D721Med (cell line): Measurements from ENCODE around the gene ECE2.

ENCODE experiments used
- DNase-seq: peaks from one replicate; pipeline ENCODE4 v3.0.0; 2011; ENCODE audit warnings: low spot score; ENCODE audit not compliant: insufficient read length
- FAIRE-seq: peaks from 2 replicates; lab custom pipeline; 2011; peaks lifted over from hg19 to GRCh38; lab: Jason Lieb, UNC
- TF ChIP-seq, protein P1 (sequence below): IDR thresholded peaks from 2 replicates; pipeline ENCODE4 v1.5.1; 2012; ENCODE audit warnings: mild to moderate bottlenecking, control low read depth; ENCODE audit not compliant: insufficient read depth; ENCODE audit errors: missing control alignments

Gene ECE2

DNA sequence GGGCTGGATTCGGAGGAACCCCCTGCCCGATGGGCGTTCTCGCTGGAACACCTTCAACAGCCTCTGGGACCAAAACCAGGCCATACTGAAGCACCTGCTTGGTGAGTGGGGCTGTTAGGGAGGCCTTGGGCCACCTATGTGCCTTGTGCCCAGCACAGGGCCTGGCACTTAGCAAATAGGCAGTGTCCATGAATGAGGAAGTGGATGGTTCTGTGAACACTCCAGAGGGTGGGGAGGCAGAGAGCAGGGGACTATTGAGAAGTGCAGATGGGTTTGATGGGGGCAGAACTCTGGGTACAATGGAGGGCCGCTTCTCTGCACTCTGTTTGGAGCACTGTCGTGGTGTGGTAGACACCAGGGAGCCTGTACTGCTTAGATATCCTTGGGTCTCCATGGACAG is 1.5 kb downstream of the ECE2 start:
- no peak for FAIRE-seq
- no peak for DNase-seq
- TF ChIP-seq, protein P1, sequence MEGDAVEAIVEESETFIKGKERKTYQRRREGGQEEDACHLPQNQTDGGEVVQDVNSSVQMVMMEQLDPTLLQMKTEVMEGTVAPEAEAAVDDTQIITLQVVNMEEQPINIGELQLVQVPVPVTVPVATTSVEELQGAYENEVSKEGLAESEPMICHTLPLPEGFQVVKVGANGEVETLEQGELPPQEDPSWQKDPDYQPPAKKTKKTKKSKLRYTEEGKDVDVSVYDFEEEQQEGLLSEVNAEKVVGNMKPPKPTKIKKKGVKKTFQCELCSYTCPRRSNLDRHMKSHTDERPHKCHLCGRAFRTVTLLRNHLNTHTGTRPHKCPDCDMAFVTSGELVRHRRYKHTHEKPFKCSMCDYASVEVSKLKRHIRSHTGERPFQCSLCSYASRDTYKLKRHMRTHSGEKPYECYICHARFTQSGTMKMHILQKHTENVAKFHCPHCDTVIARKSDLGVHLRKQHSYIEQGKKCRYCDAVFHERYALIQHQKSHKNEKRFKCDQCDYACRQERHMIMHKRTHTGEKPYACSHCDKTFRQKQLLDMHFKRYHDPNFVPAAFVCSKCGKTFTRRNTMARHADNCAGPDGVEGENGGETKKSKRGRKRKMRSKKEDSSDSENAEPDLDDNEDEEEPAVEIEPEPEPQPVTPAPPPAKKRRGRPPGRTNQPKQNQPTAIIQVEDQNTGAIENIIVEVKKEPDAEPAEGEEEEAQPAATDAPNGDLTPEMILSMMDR, result no peak

DNA sequence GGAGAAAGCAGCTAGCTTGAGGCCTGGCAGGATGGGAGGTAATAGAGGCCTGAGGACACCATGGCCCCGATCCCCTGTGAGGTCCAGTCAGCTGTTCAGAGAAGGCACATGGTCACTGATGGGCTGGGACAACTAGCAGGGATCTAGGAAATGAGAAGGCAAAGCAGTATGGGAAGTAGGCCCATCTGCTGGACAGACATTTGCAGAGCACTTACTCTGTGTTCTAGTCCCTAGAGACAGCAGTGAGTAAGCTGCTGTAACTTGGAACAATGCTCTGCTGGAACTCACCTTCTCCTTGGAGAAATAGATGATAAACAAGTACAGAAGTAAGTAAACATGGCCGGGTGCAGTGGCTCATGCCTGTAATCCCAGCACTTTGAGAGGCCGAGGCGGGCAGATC is 7.1 kb downstream of the ECE2 start:
- no peak for DNase-seq
- FAIRE-seq, result no peak
- TF ChIP-seq, protein P1, result no peak

DNA sequence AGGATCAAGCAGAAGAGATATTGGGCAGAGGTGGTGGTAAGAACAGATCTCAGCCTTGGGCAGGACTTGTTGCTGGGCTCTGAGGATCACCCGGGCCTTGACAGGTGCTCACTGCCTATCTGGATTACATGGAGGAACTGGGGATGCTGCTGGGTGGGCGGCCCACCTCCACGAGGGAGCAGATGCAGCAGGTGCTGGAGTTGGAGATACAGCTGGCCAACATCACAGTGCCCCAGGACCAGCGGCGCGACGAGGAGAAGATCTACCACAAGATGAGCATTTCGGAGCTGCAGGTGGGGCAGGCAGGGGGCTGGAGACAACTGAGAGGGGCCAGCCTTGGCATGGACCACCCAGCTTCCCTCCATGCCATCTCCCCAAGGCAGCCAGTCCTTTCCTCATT is 7.9 kb downstream of the ECE2 start:
- TF ChIP-seq, protein P1, result no peak
- FAIRE-seq (no peak), DNase-seq (no peak)

DNA sequence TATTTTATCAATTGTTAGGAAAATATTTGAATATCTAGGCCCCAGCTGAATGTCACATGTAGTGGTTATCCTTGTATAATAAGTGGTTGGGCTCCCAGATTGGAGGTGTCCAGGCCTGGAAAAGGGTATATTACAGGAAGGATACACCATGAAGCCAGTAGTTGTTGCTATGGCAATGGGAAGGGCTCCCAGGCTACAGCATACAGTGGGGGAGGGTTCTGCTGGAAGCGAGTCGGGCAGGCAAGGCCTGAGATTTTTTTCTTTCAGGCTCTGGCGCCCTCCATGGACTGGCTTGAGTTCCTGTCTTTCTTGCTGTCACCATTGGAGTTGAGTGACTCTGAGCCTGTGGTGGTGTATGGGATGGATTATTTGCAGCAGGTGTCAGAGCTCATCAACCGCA is 8.9 kb downstream of the ECE2 start:
- DNase-seq (peak; percentile 91), FAIRE-seq (no peak)
- TF ChIP-seq, protein P1, result peak; percentile 72

DNA sequence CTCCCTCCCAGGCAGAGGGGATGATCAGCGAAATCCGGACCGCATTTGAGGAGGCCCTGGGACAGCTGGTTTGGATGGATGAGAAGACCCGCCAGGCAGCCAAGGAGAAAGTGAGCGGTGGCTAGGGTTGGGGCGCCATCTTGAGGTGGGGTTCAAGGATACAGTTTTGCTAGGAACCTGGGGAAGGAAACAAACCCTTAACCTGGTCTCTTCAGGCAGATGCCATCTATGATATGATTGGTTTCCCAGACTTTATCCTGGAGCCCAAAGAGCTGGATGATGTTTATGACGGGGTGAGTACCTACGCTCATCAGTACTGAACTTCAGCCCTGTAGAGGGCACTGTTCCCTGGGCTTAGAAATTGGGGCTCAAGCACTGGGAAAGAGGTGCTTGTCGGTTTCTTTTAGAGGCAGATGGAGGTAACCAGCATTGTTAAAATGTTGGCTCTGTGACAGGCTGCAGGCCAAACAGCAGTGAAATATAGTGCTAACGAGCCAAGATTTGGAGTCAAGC is 13.7 kb downstream of the ECE2 start:
- FAIRE-seq, result no peak
- TF ChIP-seq, protein P1, result peak; percentile 75
- peak; percentile 76 for DNase-seq

DNA sequence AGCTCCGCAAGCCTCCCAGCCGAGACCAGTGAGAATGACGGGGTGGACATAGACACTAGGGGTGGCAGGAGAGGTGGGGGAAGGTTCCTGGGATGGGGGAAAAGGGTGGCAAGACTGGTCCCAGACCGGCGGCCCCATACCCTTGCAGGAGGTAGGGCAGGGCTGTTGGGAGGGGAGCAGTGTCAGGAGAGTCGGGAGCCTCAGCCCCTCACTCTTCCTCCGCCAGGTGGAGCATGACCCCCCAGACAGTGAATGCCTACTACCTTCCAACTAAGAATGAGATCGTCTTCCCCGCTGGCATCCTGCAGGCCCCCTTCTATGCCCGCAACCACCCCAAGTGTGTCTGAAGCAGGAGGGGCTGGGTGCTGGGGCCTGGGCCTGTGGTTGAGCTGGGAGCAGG is 14.5 kb downstream of the ECE2 start:
- FAIRE-seq (no peak), DNase-seq (no peak)
- TF ChIP-seq, protein P1, result no peak

DNA sequence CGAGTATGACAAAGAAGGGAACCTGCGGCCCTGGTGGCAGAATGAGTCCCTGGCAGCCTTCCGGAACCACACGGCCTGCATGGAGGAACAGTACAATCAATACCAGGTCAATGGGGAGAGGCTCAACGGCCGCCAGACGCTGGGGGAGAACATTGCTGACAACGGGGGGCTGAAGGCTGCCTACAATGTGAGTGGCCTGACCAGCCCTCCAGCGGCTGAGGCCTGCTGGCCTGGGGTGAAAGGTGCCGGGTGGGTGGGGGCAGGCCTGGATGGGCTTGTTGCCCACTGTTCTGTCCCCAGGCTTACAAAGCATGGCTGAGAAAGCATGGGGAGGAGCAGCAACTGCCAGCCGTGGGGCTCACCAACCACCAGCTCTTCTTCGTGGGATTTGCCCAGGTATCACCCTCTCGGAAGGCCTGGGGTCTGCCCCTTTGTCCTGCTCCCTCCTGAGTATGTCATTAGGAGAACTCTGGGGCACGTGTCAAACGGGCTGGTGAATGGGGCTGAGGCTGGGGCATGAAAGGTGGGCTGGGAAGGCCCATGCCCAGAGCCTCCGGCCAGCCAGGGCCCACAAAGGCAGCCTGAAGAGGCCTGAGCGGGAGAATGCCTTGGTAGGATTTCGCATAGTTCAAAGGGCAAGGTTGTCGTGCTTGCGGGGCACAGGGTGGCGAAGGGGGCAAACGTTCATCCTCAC is 15.4 kb downstream of the ECE2 start:
- TF ChIP-seq, protein P1, result no peak
- FAIRE-seq (no peak), DNase-seq (no peak)
